ENCODE measurements around the gene DNASE1L3. TPM values are rescaled to one million over a fixed set of nuclear protein-coding genes. Genes with fewer than 3 reads are reported as not detected.

DNASE1L3 gene
- total and polyA plus RNA-seq, 2 of the 13 experiments (the other 11 are each of a cell fraction or from before 2014, with no cell fraction given) = 0.86 to 1.7 TPM

GRCh38 chr3:58179235-58180098 is 31.3 kb downstream of the DNASE1L3 start (continued):
- no peak for TF ChIP-seq IKZF5 (CRISPR knock-in tag; IDR thresholded peaks at IDR 0.05)
- TF ChIP-seq SPEN (CRISPR knock-in tag; IDR thresholded peaks at IDR 0.05; ENCODE audit: low read depth) = no peak
- peak; percentile 45; the same call in 1 of the 2 replicates for TF ChIP-seq ZNF652 (CRISPR knock-in tag; IDR thresholded peaks at IDR 0.05; ENCODE audit: borderline replicate concordance, low read depth)
- TF ChIP-seq ZSCAN25 (CRISPR knock-in tag; IDR thresholded peaks at IDR 0.05) = 0 out of 2 replicates have a peak, but pooled peaks have one; percentile 27
- no peak for TF ChIP-seq CBFB (CRISPR knock-in tag; IDR thresholded peaks at IDR 0.05)
- TF ChIP-seq HBP1 (CRISPR knock-in tag; IDR thresholded peaks at IDR 0.05; ENCODE audit: low read depth) = no peak
- TF ChIP-seq TGIF2 (CRISPR knock-in tag; IDR thresholded peaks at IDR 0.05) = no peak
- no peak for TF ChIP-seq ZSCAN30 (CRISPR knock-in tag; IDR thresholded peaks at IDR 0.05)
- TF ChIP-seq ZNF589 (CRISPR knock-in tag; conservative IDR thresholded peaks at IDR 0.05) = no peak
- TF ChIP-seq ZNF230 (CRISPR knock-in tag; IDR thresholded peaks at IDR 0.05) = no peak
- no peak for TF ChIP-seq NFKB2 (CRISPR knock-in tag; IDR thresholded peaks at IDR 0.05; ENCODE audit: borderline replicate concordance)
- no peak for TF ChIP-seq NFAT5 (CRISPR knock-in tag; IDR thresholded peaks at IDR 0.05)
- TF ChIP-seq TIGD3 (CRISPR knock-in tag; IDR thresholded peaks at IDR 0.05; ENCODE audit: borderline replicate concordance) = no peak
- TF ChIP-seq WIZ (CRISPR knock-in tag; IDR thresholded peaks at IDR 0.05) = no peak
- TF ChIP-seq ZNF136 (CRISPR knock-in tag; IDR thresholded peaks at IDR 0.05; ENCODE audit: low read depth) = no peak
- no peak for TF ChIP-seq E2F5 (CRISPR knock-in tag; conservative IDR thresholded peaks at IDR 0.05)
- TF ChIP-seq ZBTB3 (CRISPR knock-in tag; IDR thresholded peaks at IDR 0.05; ENCODE audit: borderline replicate concordance, low read depth) = no peak
